Measurements from ENCODE around the gene C16orf54.
"Not testable (repeated sequence)": the region's sequence is repeated elsewhere in the genome, so short reads cannot be mapped to it uniquely, and the experiment has no call there.

Gene C16orf54

GRCh38 chr16:29743827-29744531 is 1.8 kb downstream of the C16orf54 start:
- H3K4me3 ChIP-seq (ENCODE audit: control insufficient read depth, low read depth, low read length): no peak overlapping the region
- no peak for DNase-seq (ENCODE audit: low read depth)
- TF ChIP-seq CTCF (IDR thresholded peaks at IDR 0.05; ENCODE audit: control insufficient read depth, insufficient read depth, low read depth, low read length, missing control alignments): no peak

GRCh38 chr16:29743475-29743826 is 2.3 kb downstream of the C16orf54 start:
- no peak overlapping the region for H3K4me3 ChIP-seq (ENCODE audit: control insufficient read depth, low read depth, low read length)
- no peak for TF ChIP-seq CTCF (IDR thresholded peaks at IDR 0.05; ENCODE audit: control insufficient read depth, insufficient read depth, low read depth, low read length, missing control alignments)
- no peak for DNase-seq (ENCODE audit: low read depth)

- H3K4me3 ChIP-seq (ENCODE audit: control insufficient read depth, low read depth, low read length): no peak overlapping the region
- no peak for TF ChIP-seq CTCF (IDR thresholded peaks at IDR 0.05; ENCODE audit: control insufficient read depth, insufficient read depth, low read depth, low read length, missing control alignments)
- no peak for DNase-seq (ENCODE audit: low read depth)
Observed at GRCh38 chr16:29742683-29743275, 3.0 kb downstream of the C16orf54 start.

- H3K4me3 ChIP-seq (ENCODE audit: control insufficient read depth, low read depth, low read length); DNase-seq (ENCODE audit: low read depth): not testable (repeated sequence)
Observed at GRCh38 chr16:29740630-29741015, 5.2 kb downstream of the C16orf54 start.

- DNase-seq (ENCODE audit: low read depth); H3K4me3 ChIP-seq (ENCODE audit: control insufficient read depth, low read depth, low read length): not testable (repeated sequence)
Observed at GRCh38 chr16:29739927-29740629, 5.7 kb downstream of the C16orf54 start.

GRCh38 chr16:29738514-29738913 is 7.3 kb downstream of the C16orf54 start:
- no peak for DNase-seq (ENCODE audit: low read depth)
- no peak for TF ChIP-seq CTCF (IDR thresholded peaks at IDR 0.05; ENCODE audit: control insufficient read depth, insufficient read depth, low read depth, low read length, missing control alignments)
- no peak overlapping the region for H3K4me3 ChIP-seq (ENCODE audit: control insufficient read depth, low read depth, low read length)

GRCh38 chr16:29737713-29738112 is 8.1 kb downstream of the C16orf54 start:
- TF ChIP-seq CTCF (IDR thresholded peaks at IDR 0.05; ENCODE audit: control insufficient read depth, insufficient read depth, low read depth, low read length, missing control alignments): no peak
- DNase-seq (ENCODE audit: low read depth): no peak
- H3K4me3 ChIP-seq (ENCODE audit: control insufficient read depth, low read depth, low read length): no peak overlapping the region

Measured in AG09309 (cell line).